Measurements from ENCODE around the gene NOL4L. TPM values are rescaled to one million over a fixed set of nuclear protein-coding genes. Genes with fewer than 3 reads are reported as not detected.

Gene NOL4L
- total and polyA plus RNA-seq, 2 experiments from 2014 or later: 38.8 to 39.2 TPM

- Mint-ChIP-seq H3K4me1 (peaks cover 25% of the 10 kb centered on the region), H3K27ac (peak overlapping the region; percentile 6; the same call in 1 of the 2 replicates), H3K4me3 (peak overlapping the region; percentile 75), H3K27me3 (ENCODE audit: insufficient read depth, low read depth, poor library complexity) (peaks cover 33% of the 10 kb centered on the region), H3K9me3 (no peaks in the 10 kb centered on the region), H3K36me3 (ENCODE audit: low read depth) (no peaks in the 10 kb centered on the region; the same call in 2 of the 3 replicates)
- Histone ChIP-seq H3F3A (replicated peaks; ENCODE audit: low read depth) (peaks cover 30% of the 10 kb centered on the region), H3K4me1 (ENCODE audit: insufficient read depth) (peaks cover 29% of the 10 kb centered on the region), H3K27ac (ENCODE audit: low read depth) (no peak overlapping the region), H3K9me2 (ENCODE audit: insufficient read depth) (no peaks in the 10 kb centered on the region), H3K36me3 (ENCODE audit: insufficient read depth) (no peaks in the 10 kb centered on the region), H3K79me2 (replicated peaks; ENCODE audit: insufficient read depth) (no peaks in the 10 kb centered on the region), H2AFZ (peak overlapping the region; percentile 99), H3K4me3 (peak overlapping the region; percentile 75), H3K4me2 (peak overlapping the region; percentile 100), H3K27me3 (ENCODE audit: insufficient read depth) (peaks cover 54% of the 10 kb centered on the region), H4K20me1 (replicated peaks; ENCODE audit: insufficient read depth) (no peaks in the 10 kb centered on the region)
- DNase-seq (ENCODE audit: low spot score) (peak; percentile 80), ATAC-seq (peak; percentile 17)
- no peak for TF ChIP-seq REST (IDR thresholded peaks at IDR 0.05; ENCODE audit: unreplicated experiment)
- TF ChIP-seq STAT1 (IDR thresholded peaks at IDR 0.05; ENCODE audit: unreplicated experiment): no peak
- TF ChIP-seq EZH2 (IDR thresholded peaks at IDR 0.05; ENCODE audit: low read depth, unreplicated experiment): peak; percentile 86
Measured at GRCh38 chr20:32585586-32586127, 524 bp upstream of the NOL4L start.

- Mint-ChIP-seq H3K9me3 (no peaks in the 10 kb centered on the region), H3K4me3 (peak overlapping the region; percentile 40; the same call in 1 of the 3 replicates), H3K27me3 (ENCODE audit: insufficient read depth, low read depth, poor library complexity) (peaks cover 31% of the 10 kb centered on the region), H3K36me3 (ENCODE audit: low read depth) (no peaks in the 10 kb centered on the region; the same call in 2 of the 3 replicates), H3K27ac (no peak overlapping the region), H3K4me1 (peaks cover 25% of the 10 kb centered on the region)
- H4K20me1 ChIP-seq (replicated peaks; ENCODE audit: insufficient read depth): no peaks in the 10 kb centered on the region
- H3K36me3 ChIP-seq (ENCODE audit: insufficient read depth): no peaks in the 10 kb centered on the region
- H3K4me2 ChIP-seq: peak overlapping the region; percentile 95; the same call in 1 of the 2 replicates
- no peaks in the 10 kb centered on the region for H3K9me2 ChIP-seq (ENCODE audit: insufficient read depth)
- H3K27ac ChIP-seq (ENCODE audit: low read depth): no peak overlapping the region
- peaks cover 53% of the 10 kb centered on the region for H3K27me3 ChIP-seq (ENCODE audit: insufficient read depth)
- H3F3A ChIP-seq (replicated peaks; ENCODE audit: low read depth): peaks cover 39% of the 10 kb centered on the region
- H3K4me3 ChIP-seq: peak overlapping the region; percentile 82
- H2AFZ ChIP-seq: no peak overlapping the region
- ATAC-seq (peak; percentile 2; the same call in 2 of the 3 replicates), DNase-seq (ENCODE audit: low spot score) (peak; percentile 55)
- peaks cover 31% of the 10 kb centered on the region for H3K4me1 ChIP-seq (ENCODE audit: insufficient read depth)
- H3K79me2 ChIP-seq (replicated peaks; ENCODE audit: insufficient read depth): no peaks in the 10 kb centered on the region
- no peak for TF ChIP-seq ZNF462 (CRISPR knock-in tag; IDR thresholded peaks at IDR 0.05)
- TF ChIP-seq CREB1 (CRISPR knock-in tag; IDR thresholded peaks at IDR 0.05; ENCODE audit: low read depth): no peak
- no peak for TF ChIP-seq NANOG (IDR thresholded peaks at IDR 0.05; ENCODE audit: borderline replicate concordance)
- no peak for TF ChIP-seq ZNF114 (CRISPR knock-in tag; IDR thresholded peaks at IDR 0.05)
- TF ChIP-seq EZH2 (IDR thresholded peaks at IDR 0.05; ENCODE audit: low read depth, unreplicated experiment): no peak
- no peak for TF ChIP-seq EZH2phosphoT487 (IDR thresholded peaks at IDR 0.05; ENCODE audit: unreplicated experiment)
- no peak for TF ChIP-seq POLR2AphosphoS5 (IDR thresholded peaks at IDR 0.05; ENCODE audit: low read depth)
- no peak for TF ChIP-seq ETS1 (IDR thresholded peaks at IDR 0.05)
- TF ChIP-seq ZNF331 (CRISPR knock-in tag; IDR thresholded peaks at IDR 0.05; ENCODE audit: low read depth): no peak
Measured at GRCh38 chr20:32583581-32584070, 1.5 kb downstream of the NOL4L start.

All from GM23338 (cell line).